Renal cortical epithelial cell (primary cell): ENCODE results near the gene ALKBH3. TPM values are rescaled to one million over a fixed set of nuclear protein-coding genes. Genes with fewer than 3 reads are reported as not detected.

Experiments used
- DNase-seq: peaks from one replicate; pipeline ENCODE4 v3.0.0-alpha.2; 2011; ENCODE audit warnings: low read depth
- total RNA-seq: library from RNA; depleted of rRNA; stranded (reverse); fragments of >200 nt; gene quantifications from 2 replicates; pipeline ENCODE4 v1.2.3, GENCODE V29; 2014

The ALKBH3 gene
- total RNA-seq, 1 donor from 2014 or later: 22.7 TPM

DNA sequence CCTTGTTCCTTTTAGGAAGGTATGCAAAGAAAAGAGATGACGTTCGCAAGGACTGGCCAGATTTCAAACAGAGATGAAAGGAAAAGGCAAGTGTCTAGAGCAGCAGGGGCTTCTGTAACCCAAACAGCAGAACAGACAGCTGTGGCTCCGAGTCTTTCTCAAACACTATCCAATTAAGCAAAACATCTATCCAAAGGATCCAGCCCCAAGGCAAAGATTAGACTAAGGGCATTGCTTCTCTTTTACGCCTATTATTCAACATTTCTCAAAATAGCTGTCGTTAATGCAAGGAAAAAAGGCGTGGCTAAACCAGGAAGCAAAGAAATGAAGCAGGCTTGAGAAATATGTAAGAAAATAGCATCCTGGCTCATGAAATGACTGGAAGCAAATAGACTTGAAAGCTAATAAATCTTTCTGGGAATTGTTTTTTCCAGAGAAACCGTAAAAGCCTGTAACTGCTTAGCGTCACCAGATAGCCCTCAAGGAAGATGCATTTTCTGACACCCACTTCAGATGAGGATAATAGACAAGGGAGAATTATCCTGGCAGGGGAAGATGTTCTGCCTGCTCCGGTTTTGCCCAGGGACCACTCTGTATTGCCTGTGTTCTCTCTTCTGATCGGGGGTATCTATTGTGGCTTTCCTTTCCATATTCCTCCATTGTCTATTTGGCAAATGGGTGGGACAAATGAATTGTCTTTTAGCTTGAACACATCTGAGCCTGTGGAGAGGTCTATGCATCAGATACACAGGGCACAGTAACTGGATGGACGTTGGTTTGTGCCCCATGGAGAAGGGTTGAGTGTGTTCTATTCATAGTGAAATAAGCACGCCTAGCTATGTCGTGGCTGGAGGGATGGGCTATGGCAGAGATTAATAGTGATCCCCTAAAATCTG is 82.0 kb downstream of the ALKBH3 start:
- no peak for DNase-seq

DNA sequence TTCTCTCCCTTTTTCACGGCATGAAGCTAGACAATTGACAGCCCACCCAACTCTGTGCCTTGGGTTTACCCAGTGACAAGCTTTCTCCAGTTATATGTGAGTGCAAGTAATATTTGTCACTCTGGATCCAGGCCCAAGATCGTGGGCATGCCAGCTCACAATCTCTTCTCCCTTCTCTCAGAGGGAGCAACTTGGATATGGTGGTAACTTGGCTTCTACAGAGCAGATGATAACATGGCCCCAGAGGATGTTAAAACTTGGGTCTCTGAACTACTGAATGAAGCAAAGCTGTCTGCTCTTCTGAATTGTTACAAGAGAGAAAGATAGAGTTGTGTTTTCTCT is 82.6 kb downstream of the ALKBH3 start:
- no peak for DNase-seq

DNA sequence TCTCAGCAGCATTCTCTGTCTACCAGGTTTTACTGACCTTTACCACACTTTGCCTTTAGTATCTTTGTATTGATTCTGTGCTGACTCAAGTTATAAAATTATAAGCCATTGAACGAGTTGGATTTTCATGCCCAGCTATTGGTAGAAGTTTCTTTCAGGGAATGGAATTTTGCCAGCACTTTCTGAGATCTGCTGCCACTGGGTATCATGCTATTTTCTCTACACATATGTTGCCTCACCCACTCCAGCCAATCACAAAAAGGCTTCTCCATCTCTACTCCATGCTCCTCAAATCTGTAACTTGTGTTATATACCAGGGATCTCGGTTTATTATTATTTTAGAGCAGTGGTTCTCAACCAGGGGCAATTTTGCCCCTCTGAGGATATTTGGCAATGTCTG is 87.0 kb downstream of the ALKBH3 start:
- no peak for DNase-seq

DNA sequence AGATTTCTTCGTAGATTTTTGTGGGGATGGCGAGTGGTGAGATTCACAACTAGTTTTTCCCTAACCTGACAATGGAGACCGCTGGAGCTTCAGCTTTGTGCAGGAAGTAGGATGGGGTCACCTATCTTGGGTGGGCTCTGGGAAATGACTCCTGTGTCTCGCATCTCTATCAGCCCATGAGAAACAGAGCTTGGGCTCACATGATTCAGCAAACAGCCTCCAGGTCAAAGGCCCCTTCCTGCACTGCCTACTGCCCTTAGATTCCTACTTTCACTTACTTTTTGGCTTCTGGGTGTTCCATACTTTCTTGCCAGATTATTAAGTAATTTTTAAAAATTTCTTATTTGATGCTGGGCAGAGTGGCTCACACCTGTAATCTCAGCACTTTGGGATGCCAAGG is 88.1 kb downstream of the ALKBH3 start:
- no peak for DNase-seq

DNA sequence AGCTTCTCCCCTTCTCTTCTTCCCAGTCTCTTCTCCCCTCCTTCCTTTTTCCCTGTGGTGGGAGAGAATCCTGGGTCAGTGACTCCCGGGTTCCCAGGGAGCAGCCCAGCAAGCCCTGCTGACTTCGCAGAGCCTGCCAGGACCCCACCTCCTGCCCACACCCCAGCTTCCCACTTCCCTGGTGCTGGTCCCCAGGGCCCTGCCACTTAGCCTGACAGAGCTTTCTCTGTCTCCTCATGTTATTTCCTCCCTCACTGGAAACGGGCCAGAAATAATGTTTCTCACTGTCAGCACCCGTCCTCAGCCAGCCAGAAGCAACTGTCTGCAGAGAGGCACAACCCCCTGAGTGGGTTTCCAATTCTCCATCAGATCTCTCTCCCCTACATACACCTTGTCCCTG is 88.9 kb downstream of the ALKBH3 start:
- DNase-seq: peak; percentile 11

Other genes starting within 250 kb of the ALKBH3 start
- 79.9 and 94.3 TPM in 2 replicates for gene HSD17B12, start 200.1 kb upstream of the ALKBH3 start, total RNA-seq
- 0.85 and 0.87 TPM in 2 replicates for gene C11orf96, start 61.8 kb downstream of the ALKBH3 start, total RNA-seq
- gene ACCSL, start 167.2 kb downstream of the ALKBH3 start, total RNA-seq: not detected in 2 replicates
- gene ACCS, start 185.4 kb downstream of the ALKBH3 start, total RNA-seq: 12.0 and 16.7 TPM in 2 replicates
- gene EXT2, start 214.8 kb downstream of the ALKBH3 start, total RNA-seq: 124 and 129 TPM in 2 replicates